Measurements from ENCODE around the gene ACBD4. TPM values are rescaled to one million over a fixed set of nuclear protein-coding genes. Genes with fewer than 3 reads are reported as not detected.
A peak's percentile ranks its signal among the peaks of the same experiment; 100 is the strongest.

The ACBD4 gene
- total and polyA plus RNA-seq, 10 of the 15 experiments (the other 5 are each of a cell fraction or from before 2014, with no cell fraction given): 0.20 to 13.8 (median 6.9) TPM

DNA sequence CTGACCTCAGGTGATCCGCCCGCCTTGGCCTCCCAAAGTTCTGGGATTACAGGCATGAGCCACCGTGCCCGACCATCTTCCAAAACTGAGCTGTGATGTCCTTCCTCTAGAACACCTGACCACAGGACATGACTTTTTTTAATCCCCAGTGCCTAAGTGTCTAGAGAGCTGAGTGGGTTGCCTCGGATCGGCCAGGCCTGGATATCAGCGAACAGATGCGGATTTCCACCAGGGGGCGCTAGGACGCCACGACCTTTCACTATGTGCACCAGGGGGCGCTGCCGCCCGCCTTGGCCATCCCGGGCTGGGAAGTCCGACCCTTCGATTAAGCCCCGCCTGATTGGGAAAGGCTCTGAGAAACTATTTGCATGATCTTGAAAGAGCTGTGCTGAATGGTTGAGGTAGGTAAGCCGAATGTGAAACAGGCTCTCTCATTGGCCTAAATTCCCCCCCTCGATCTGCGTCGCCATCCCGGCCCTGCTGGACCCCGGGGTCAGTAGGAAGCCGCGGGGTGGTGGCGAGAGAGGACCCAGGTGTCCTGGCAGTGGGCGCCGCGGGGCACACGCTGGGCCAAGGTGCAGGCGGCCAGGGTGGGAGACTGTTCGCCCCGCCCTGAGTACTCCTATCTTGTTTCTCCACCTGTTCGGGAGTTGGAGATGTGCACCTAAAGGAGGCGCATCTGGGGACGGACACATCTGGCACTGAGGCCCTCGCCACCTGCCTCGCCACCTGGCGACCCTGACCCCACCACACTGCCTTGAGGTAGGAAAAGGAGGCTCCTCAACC, at the start of gene ACBD4 (continued):
- TF ChIP-seq ESRRA (IDR thresholded peaks at IDR 0.05; ENCODE audit: low read length) (no peak; the same call in 1 of the 2 replicates), GATAD2B (conservative IDR thresholded peaks at IDR 0.05; ENCODE audit: low read depth) (peak; percentile 70; the same call in 1 of the 2 replicates), DPF2 (IDR thresholded peaks at IDR 0.05) (no peak), USF1 (IDR thresholded peaks at IDR 0.05; ENCODE audit: borderline replicate concordance, extremely low read length, insufficient read depth, low read depth, low read length) (no peak), STAT3 (IDR thresholded peaks at IDR 0.05; ENCODE audit: low read depth, low read length) (no peak), IKZF1 (conservative IDR thresholded peaks at IDR 0.05) (peak; percentile 87), CEBPB (IDR thresholded peaks at IDR 0.05; ENCODE audit: borderline replicate concordance in 1 of 2, low read depth in 2 of 2, low read length in 2 of 2) (no peak), SMAD5 (IDR thresholded peaks at IDR 0.05; ENCODE audit: low read depth) (0 out of 2 replicates have a peak, but pooled peaks have one; percentile 31), JUNB (IDR thresholded peaks at IDR 0.05) (no peak), BCL3 (IDR thresholded peaks at IDR 0.05; ENCODE audit: borderline replicate concordance, insufficient read depth, low read depth, low read length, poor library complexity, severe bottlenecking) (peak; percentile 9), ZNF217 (IDR thresholded peaks at IDR 0.05) (no peak), BCL11A (IDR thresholded peaks at IDR 0.05; ENCODE audit: low read depth, low read length) (no peak), CBFB (IDR thresholded peaks at IDR 0.05; ENCODE audit: low read depth) (peak; percentile 49; the same call in 1 of the 2 replicates), BRCA1 (IDR thresholded peaks at IDR 0.05; ENCODE audit: low read depth, low read length) (no peak), MAX (IDR thresholded peaks at IDR 0.05; ENCODE audit: low read depth, low read length) (no peak), REST (IDR thresholded peaks at IDR 0.05; ENCODE audit: low read depth, low read length) (no peak), MEF2A (IDR thresholded peaks at IDR 0.05; ENCODE audit: insufficient read depth, low read depth, low read length) (peak; percentile 73), TCF7 (IDR thresholded peaks at IDR 0.05; ENCODE audit: borderline replicate concordance) (no peak), HDAC2 (IDR thresholded peaks at IDR 0.05) (no peak), POLR2AphosphoS2 (IDR thresholded peaks at IDR 0.05; ENCODE audit: low read depth, low read length) (0 out of 2 replicates have a peak, but pooled peaks have one; percentile 51)
- TF ChIP-seq, protein P1, sequence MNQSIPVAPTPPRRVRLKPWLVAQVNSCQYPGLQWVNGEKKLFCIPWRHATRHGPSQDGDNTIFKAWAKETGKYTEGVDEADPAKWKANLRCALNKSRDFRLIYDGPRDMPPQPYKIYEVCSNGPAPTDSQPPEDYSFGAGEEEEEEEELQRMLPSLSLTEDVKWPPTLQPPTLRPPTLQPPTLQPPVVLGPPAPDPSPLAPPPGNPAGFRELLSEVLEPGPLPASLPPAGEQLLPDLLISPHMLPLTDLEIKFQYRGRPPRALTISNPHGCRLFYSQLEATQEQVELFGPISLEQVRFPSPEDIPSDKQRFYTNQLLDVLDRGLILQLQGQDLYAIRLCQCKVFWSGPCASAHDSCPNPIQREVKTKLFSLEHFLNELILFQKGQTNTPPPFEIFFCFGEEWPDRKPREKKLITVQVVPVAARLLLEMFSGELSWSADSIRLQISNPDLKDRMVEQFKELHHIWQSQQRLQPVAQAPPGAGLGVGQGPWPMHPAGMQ (IDR thresholded peaks at IDR 0.05; ENCODE audit: borderline replicate concordance): no peak
- TF ChIP-seq, protein P2, sequence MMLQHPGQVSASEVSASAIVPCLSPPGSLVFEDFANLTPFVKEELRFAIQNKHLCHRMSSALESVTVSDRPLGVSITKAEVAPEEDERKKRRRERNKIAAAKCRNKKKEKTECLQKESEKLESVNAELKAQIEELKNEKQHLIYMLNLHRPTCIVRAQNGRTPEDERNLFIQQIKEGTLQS (IDR thresholded peaks at IDR 0.05; ENCODE audit: borderline replicate concordance, extremely low read depth, low read depth, low read length): peak; percentile 81; the same call in 1 of the 2 replicates

Data from GM12878 (cell line).